ENCODE data around the gene DBNL. TPM values are rescaled to one million over a fixed set of nuclear protein-coding genes. Genes with fewer than 3 reads are reported as not detected.

DBNL gene
- total and polyA plus RNA-seq, 2 of the 13 experiments (the other 11 are each of a cell fraction or from before 2014, with no cell fraction given), result 20.8 to 35.1 TPM

DNA sequence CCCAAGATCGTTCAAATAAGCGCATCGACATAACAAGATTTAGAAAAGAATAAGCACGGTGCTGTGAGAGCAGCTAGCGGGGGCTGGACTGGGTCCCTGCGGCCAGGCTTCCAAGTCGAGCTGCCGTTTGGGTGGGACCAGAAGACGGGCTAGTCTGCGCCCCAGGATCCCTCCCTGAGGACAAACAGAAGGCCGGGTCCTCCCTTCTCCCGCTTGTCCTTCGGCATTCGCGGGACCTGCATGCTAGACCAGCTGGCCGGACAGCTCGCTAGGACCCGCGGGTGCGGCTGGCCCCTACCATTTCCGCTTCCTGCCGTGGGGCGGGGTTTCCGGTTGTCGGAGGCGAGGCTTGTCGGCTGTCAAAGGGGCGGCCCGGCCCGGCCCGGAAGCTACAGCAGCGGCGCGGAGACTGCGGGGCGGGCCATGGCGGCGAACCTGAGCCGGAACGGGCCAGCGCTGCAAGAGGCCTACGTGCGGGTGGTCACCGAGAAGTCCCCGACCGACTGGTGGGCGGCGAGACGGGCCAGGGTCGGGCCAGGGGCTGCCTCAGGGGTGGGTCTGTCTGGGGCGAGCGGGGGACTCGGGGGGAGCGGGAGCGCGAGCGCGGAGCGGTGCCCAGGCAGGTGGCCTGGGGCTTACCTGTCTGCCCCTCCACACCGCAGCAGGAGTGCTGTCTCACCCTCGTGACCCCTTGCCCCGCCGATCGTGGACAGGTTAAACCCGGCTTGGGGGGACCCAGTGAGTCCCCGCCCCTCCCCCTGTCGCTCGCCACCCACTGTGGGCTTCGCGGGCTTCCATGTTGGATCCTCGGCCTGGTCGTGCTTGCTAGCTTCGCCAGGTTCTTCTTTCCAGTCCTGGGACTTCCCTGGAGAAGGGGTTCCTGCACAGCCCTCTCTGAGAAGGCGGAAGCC, at the start of gene DBNL (continued):
- TF ChIP-seq HMGXB4 (CRISPR knock-in tag; IDR thresholded peaks at IDR 0.05; ENCODE audit: borderline replicate concordance in 1 of 2, low read depth in 1 of 2), result peak; percentile 11 to 57; a peak in 3 of 4 replicates
- TF ChIP-seq MBNL3 (CRISPR knock-in tag; conservative IDR thresholded peaks at IDR 0.05), result no peak
- TF ChIP-seq, protein P1, sequence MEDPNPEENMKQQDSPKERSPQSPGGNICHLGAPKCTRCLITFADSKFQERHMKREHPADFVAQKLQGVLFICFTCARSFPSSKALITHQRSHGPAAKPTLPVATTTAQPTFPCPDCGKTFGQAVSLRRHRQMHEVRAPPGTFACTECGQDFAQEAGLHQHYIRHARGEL (CRISPR knock-in tag; IDR thresholded peaks at IDR 0.05), result 0 out of 2 replicates have a peak, but pooled peaks have one; percentile 39
- 0 out of 2 replicates have a peak, but pooled peaks have one; percentile 50 for TF ChIP-seq ZNF224 (CRISPR knock-in tag; IDR thresholded peaks at IDR 0.05)
- TF ChIP-seq ZNF619 (CRISPR knock-in tag; IDR thresholded peaks at IDR 0.05), result no peak
- no peak for TF ChIP-seq MZF1 (CRISPR knock-in tag; IDR thresholded peaks at IDR 0.05; ENCODE audit: borderline replicate concordance)
- TF ChIP-seq, protein P2, sequence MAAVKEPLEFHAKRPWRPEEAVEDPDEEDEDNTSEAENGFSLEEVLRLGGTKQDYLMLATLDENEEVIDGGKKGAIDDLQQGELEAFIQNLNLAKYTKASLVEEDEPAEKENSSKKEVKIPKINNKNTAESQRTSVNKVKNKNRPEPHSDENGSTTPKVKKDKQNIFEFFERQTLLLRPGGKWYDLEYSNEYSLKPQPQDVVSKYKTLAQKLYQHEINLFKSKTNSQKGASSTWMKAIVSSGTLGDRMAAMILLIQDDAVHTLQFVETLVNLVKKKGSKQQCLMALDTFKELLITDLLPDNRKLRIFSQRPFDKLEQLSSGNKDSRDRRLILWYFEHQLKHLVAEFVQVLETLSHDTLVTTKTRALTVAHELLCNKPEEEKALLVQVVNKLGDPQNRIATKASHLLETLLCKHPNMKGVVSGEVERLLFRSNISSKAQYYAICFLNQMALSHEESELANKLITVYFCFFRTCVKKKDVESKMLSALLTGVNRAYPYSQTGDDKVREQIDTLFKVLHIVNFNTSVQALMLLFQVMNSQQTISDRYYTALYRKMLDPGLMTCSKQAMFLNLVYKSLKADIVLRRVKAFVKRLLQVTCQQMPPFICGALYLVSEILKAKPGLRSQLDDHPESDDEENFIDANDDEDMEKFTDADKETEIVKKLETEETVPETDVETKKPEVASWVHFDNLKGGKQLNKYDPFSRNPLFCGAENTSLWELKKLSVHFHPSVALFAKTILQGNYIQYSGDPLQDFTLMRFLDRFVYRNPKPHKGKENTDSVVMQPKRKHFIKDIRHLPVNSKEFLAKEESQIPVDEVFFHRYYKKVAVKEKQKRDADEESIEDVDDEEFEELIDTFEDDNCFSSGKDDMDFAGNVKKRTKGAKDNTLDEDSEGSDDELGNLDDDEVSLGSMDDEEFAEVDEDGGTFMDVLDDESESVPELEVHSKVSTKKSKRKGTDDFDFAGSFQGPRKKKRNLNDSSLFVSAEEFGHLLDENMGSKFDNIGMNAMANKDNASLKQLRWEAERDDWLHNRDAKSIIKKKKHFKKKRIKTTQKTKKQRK (IDR thresholded peaks at IDR 0.05; ENCODE audit: low read length), result no peak
- TF ChIP-seq STAG1 (CRISPR knock-in tag; IDR thresholded peaks at IDR 0.05), result no peak
- TF ChIP-seq ZMYM4 (CRISPR knock-in tag; IDR thresholded peaks at IDR 0.05), result peak; percentile 79
- TF ChIP-seq ZNF577 (CRISPR knock-in tag; IDR thresholded peaks at IDR 0.05; ENCODE audit: borderline replicate concordance, low read depth), result 0 out of 2 replicates have a peak, but pooled peaks have one; percentile 48
- no peak for TF ChIP-seq ZNF552 (CRISPR knock-in tag; IDR thresholded peaks at IDR 0.05; ENCODE audit: borderline replicate concordance)
- no peak; the same call in 1 of the 2 replicates for TF ChIP-seq RFX5 (IDR thresholded peaks at IDR 0.05; ENCODE audit: low read depth, low read length)
- TF ChIP-seq, protein P3, sequence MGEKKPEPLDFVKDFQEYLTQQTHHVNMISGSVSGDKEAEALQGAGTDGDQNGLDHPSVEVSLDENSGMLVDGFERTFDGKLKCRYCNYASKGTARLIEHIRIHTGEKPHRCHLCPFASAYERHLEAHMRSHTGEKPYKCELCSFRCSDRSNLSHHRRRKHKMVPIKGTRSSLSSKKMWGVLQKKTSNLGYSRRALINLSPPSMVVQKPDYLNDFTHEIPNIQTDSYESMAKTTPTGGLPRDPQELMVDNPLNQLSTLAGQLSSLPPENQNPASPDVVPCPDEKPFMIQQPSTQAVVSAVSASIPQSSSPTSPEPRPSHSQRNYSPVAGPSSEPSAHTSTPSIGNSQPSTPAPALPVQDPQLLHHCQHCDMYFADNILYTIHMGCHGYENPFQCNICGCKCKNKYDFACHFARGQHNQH (CRISPR knock-in tag; IDR thresholded peaks at IDR 0.05), result peak; percentile 64
- TF ChIP-seq ZNF503 (CRISPR knock-in tag; IDR thresholded peaks at IDR 0.05), result peak; percentile 72; the same call in 1 of the 2 replicates
- no peak for TF ChIP-seq MTA3 (CRISPR knock-in tag; IDR thresholded peaks at IDR 0.05)
- TF ChIP-seq ZNF543 (CRISPR knock-in tag; IDR thresholded peaks at IDR 0.05), result peak; percentile 23; the same call in 1 of the 2 replicates
- TF ChIP-seq, protein P4, sequence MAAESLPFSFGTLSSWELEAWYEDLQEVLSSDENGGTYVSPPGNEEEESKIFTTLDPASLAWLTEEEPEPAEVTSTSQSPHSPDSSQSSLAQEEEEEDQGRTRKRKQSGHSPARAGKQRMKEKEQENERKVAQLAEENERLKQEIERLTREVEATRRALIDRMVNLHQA (CRISPR knock-in tag; IDR thresholded peaks at IDR 0.05), result no peak
- TF ChIP-seq CHD4 (IDR thresholded peaks at IDR 0.05; ENCODE audit: borderline replicate concordance, low read length), result no peak
- TF ChIP-seq POLR2AphosphoS5 (IDR thresholded peaks at IDR 0.05; ENCODE audit: low read depth, low read length), result peak; percentile 91
